Stimulated activated CD4-positive, alpha-beta T cell treated with anti-CD3 and anti-CD28 coated beads, Interleukin-2, amount 100 ng/mL, for 4 hours (primary cell): ENCODE measurements around the gene WDR45B.

Experiments
- DNase-seq: peaks from one replicate; pipeline ENCODE4 v3.0.0-alpha.2; 2020; ENCODE audit warnings: low read depth

The WDR45B gene

GRCh38 chr17:82648165-82648668, at the start of gene WDR45B:
Gene WDR45B, minus strand, starts transcription at chr17:82648444. Its CDS starts 104 bp downstream, at chr17:82648340.
- peak; percentile 81 for DNase-seq

GRCh38 chr17:82697808-82698064, 49.5 kb upstream of the WDR45B start:
- DNase-seq: no peak

DNA sequence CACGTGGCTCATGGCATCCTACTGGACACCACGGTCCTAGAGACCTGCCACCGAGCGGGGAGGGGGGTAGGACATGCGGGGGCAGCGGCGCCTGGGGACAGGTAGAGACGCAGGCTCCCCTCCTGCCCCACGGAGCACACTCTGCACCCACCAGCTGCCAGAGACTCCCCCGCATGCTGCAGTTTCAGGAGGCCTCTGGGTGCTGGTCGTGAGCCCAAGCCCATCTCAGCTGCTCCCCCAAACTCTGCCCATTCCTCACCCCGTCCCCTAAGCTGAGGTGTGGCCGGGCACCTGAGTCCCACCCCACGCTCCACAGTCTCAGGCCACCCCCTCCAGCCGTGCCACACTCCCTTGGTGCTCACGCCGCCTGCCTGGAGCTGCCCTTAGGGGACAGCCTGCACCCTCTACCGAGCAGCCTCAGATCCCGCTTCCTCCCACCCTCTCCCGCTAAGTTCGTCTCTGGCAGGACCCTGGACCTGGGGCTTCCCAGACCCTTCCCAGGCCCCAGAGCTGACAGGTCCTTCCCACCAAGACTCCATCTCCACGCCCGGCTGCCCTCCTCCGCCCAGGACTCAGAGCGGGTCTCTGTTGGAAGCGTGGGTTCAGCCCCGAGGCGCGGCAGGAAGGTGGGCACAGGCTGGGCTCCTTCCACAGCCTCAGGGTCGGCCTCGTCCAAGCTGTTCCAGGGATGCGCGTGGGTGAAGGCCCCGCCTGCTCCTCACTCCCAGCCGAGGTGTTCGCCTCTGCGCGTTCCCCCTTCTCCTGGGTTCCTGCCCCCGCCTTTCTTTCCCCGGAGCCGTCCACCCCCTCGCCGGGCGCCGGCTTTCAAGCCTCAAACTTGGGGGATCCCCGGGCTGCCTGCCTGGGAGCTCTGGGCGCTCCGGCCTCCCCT, 48.9 kb upstream of the WDR45B start:
- no peak for DNase-seq

DNA sequence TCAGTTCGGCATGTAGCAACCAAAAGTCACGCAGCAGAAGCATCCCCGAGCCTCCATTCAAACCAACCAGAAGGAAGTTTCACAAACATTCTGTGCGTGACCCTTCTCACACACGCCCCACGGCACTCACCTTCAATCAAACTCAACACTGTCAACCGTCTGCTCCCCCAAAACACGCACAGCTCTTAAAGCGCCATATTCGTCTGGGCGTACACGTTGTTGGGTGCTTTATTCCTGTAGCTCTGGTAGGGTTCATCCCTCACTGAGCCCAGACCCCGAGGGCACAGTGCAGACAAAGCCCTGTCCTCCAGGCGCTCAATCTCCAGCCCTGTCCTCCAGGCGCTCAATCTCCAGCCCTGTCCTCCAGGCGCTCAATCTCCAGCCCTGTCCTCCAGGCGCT, 48.0 kb upstream of the WDR45B start:
- DNase-seq: no peak

GRCh38 chr17:82694647-82695046, 46.4 kb upstream of the WDR45B start:
- no peak for DNase-seq

- no peak for DNase-seq
Observed at GRCh38 chr17:82693168-82693867, 45.1 kb upstream of the WDR45B start.

GRCh38 chr17:82692268-82692667, 44.0 kb upstream of the WDR45B start:
- DNase-seq: no peak

DNA sequence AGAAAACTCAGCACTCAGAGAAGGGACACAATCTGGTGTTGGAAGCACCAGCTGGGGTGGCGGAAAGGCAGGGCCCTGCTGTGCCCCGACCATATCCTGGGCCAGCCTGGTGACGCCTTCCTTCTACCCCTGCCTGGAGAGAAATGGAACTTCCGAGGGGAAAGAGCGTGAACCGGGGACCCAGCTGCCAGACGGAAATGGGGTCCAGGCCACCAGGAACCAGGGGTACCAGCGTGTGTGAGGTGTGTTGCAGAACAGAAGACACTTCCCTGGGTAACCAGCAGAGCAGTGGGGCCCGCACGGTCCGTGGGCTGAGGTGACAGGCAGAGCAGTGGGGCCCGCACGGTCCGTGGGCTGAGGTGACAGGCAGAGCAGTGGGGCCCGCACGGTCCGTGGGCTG, 43.5 kb upstream of the WDR45B start:
- DNase-seq: no peak

DNA sequence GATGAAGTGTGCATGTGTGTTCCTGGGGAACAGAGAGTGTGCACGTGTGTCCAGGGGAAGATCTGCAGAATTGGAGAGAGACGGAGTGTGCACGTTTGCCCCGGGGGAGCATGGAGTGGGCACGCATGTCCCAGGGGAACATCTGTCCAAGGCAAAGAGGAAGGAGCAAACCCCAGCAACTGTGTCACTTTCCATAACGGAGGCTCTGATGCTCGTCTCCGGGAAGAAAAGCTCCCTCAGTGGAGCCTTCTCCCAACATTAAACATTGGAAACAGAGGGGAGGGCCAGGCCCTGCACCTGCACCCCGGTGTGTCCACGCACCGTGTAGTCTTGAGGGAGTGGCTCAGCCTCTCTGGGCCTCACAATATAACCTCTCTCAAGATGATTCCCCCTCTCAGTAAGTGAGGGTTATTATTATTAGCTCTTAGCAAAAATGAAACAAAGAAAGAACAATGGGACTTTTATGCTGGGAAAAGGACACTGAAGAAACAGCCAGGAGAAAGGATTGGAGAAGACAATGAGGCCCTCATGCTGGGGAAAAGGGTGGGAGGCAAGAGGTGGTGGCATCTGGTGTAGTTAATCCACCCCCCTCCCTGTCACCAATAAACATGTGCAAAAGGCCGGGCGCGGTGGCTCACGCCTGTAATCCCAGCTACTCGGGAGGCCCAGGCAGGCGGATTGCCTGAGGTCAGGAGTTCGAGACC, 42.7 kb upstream of the WDR45B start:
- no peak for DNase-seq

- no peak for DNase-seq
Observed at GRCh38 chr17:82689077-82689476, 40.8 kb upstream of the WDR45B start.

- no peak for DNase-seq
Observed at GRCh38 chr17:82687871-82688270, 39.6 kb upstream of the WDR45B start.

GRCh38 chr17:82687375-82687861, 39.2 kb upstream of the WDR45B start:
- no peak for DNase-seq

GRCh38 chr17:82686366-82687324, 38.4 kb upstream of the WDR45B start:
- DNase-seq: no peak

- no peak for DNase-seq
Observed at GRCh38 chr17:82685291-82685690, 37.0 kb upstream of the WDR45B start.

- no peak for DNase-seq
Observed at GRCh38 chr17:82684228-82684841, 36.1 kb upstream of the WDR45B start.

DNA sequence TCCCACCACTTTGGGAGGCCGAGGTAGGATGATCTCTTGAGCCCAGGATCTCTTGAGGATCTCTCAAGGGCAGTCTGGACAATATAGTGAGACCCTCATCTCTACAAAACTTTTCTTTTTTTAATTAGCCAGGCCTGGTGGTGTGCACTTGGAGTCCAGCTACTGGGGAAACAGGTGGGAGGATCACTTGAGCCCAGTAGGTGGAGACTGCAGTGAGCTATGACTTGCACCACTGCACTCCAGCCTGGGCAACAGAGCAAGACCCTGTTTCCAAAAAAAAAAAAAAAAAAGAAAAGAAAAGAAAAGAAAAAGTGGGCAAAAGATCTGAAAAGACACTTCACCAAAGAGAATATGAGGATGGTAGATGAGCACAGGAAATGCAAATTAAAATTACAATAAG, 35.3 kb upstream of the WDR45B start:
- DNase-seq: no peak

- no peak for DNase-seq
Observed at GRCh38 chr17:82681547-82681946, 33.3 kb upstream of the WDR45B start.

GRCh38 chr17:82679586-82680465, 31.6 kb upstream of the WDR45B start:
- DNase-seq: no peak

DNA sequence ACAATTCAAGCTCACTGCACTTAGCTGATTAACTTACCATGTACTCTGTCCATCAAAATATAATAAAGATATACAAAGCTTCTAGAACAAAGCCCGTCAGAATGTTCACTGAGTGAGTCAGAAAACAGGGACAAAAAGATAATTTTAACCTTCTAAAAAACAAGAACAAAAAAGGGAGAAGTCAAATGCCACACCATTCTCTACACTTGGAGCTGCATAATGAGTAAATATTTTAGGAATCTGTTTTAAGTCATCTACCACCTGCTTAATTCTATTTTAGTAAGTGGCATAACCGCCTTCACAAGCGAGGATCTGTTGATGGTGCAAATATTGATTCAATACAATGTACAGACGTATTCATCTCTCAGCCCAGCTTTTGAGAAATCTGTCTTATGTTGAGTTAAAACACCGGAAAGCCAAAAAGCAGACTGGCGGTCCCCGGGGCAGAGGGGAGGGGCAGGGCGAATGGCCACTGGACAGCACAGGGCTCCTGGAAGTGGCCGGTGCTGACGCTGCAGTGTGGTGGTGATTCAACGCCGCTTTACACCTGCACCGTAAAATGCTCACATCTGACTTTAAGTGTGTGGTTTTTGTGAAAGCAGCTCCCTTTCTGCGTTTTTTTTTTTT, 30.1 kb upstream of the WDR45B start:
- no peak for DNase-seq
